Kasumi-1 (cell line): Measurements from ENCODE around the gene ZNF593OS.

Experiments
- DNase-seq, 2 experiments: peaks; one replicate each; lab custom pipeline; 2025; lab: John Stamatoyannopoulos, UW

The ZNF593OS gene

GRCh38 chr1:26171084-26172072 is at the start of gene ZNF593OS:
Gene ZNF593OS, minus strand, starts transcription at chr1:26171832. Its CDS starts 171 bp downstream, at chr1:26171661.
- no peak for DNase-seq

GRCh38 chr1:26221094-26221493 is 49.5 kb upstream of the ZNF593OS start:
- DNase-seq = no peak

DNA sequence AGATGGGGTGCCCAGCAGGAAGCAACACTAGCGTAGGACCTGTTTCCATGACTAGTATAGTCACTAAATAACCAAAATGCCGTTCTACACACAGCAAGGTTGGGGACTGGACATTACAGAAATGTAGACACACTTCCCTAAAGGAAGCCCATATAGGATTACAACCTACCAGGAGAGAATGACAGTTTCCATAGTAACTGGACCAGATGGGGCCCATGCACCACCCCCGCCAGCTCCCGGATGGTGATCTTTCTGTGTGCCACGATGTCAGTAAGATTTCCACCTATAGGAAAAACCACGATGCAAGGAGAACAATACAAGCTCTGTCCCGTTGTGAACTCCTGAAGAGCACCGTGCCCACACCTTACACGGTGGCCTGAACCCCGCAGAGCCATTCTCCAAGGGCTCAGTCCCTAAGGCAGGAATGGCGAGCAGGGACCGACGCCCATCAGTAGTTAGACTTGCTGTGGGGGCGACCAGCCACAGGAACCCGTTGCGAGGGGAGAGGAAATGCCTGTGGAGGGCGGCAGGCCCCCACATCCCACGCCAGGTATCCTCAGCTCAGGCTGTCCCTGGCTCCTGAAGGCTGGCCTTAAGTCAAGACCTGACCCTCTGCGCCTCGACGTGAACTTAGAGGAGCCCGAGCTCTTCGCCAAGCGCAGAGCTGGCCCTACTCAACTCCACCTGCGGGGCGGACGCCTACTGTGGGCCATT is 48.7 kb upstream of the ZNF593OS start:
- no peak for DNase-seq

DNA sequence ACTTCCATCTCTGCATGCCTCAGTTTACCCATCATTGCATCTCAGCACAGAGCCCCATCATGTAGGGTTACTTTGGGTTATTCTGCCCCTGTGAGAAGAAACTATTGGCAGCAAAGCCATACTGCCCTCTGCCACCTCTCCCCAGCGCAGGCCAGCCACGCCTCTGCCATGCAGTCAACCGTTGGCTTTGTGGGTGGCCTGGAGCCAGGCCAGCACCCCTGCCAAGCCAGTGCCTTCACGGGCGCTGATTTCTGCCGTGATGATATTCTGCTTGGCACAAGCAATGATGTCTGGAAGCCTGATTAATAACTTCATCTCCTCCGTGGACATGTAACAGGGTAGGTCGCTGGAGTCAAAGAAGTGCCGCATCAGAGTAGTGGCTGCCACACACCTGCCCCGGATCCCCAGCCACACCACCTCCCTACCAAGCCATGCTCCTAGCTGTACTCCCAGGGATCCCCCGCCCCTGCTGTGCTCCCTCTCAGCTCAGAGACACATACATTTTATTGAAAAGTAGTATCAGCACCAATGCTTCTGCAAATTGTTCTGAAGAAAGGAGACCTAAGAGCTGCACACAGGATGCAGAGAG is 47.4 kb upstream of the ZNF593OS start:
- DNase-seq = no peak

GRCh38 chr1:26215246-26215645 is 43.6 kb upstream of the ZNF593OS start:
- DNase-seq = no peak

GRCh38 chr1:26213335-26213905 is 41.8 kb upstream of the ZNF593OS start:
- no peak for DNase-seq

- DNase-seq = no peak
These were observed 41.1 kb upstream of the ZNF593OS start for GRCh38 chr1:26212726-26213125.

- no peak for DNase-seq
These were observed 38.7 kb upstream of the ZNF593OS start for GRCh38 chr1:26210147-26210870.

- DNase-seq = no peak
These were observed 32.1 kb upstream of the ZNF593OS start for GRCh38 chr1:26203642-26204318.

GRCh38 chr1:26200413-26200812 is 28.8 kb upstream of the ZNF593OS start:
- DNase-seq = no peak

- DNase-seq = no peak
These were observed 26.2 kb upstream of the ZNF593OS start for GRCh38 chr1:26197813-26198212.

DNA sequence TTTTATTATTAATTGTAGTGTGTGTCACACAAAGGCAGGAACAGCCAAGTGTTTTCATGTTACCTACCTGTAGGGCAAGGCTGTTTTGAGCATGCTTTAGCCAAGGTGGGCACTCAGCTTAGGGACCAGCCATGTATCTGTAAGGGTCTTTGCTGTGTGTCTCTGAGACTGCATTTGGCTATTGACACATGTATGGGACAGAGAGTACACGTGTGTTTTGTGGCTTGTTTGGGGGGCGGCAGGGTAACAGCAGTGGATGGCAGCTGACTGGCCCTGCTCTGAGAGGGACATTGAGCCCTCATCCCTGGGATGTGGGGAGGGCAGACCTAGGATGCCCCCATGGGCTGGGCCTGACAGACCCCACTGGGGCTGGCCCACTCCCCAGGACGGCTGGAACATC is 25.7 kb upstream of the ZNF593OS start:
- no peak for DNase-seq

DNA sequence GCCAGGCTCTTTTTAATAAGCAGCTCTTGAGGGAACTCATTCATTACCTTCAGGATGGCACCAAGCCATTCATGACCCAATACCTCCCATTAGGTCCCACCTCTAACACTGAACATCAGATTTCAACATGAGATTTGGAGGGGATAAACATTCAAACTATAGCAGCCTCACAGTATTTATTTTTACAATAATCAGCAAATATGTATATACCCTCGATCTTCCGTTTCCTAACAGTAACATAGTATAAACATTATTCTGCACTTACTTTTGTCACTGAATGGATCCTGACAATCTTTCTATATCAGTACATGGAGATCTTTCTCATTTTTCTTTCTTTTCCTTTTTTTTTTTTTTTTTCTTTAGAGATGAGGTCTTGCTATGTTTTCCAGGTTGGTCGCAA is 24.2 kb upstream of the ZNF593OS start:
- DNase-seq = no peak

DNA sequence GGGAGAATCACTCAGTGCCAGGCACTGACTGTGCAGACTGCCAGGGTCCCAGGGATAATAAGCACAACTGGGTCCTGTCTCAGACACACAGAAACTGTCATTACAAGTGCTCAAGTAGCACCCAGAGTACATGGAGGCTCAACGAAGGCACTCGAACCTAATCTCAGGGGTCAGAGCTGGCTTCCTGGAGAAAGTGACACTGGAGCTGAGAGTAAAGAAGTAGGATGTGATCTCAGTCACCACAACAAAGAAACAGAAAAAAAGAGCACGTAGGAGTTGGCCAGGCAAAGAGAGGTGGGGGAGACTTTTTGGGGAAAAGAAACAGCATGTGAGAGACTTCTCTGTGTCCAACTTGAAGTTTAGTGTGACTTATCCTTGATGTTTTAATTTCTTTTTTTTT is 20.1 kb upstream of the ZNF593OS start:
- DNase-seq = no peak

DNA sequence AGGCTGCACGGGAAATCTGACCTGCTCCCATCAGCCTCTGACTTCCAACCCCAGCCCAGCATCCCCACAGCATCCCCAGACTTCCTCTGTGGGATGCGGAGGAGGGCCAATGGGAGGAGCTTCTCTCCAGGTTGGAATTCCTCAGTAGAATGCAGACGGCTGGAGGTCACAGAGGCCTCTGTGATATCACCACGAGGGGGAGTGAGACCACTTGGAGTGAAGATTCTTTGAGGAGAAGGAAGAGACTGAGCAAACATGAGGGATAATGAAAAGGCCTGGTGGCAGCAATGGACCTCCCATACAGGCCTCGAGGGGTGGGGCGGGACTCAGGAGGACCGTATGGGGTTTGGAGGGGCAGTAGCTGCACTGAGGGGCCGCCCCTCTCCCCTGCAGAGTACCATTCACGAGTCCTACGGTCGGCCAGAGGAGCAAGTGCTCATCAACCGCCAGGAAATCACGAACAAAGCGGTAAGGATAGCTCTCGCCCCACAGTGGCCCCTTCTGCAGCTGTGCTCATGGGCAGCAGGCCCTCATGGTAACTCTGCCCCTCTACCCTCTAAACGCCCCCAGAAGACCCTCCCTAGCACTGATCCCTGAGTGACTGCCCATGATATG is 18.8 kb upstream of the ZNF593OS start, which contains the start of gene CATSPER4:
Gene CATSPER4 (plus strand): TSS at position 230 of the 615 bp plus-strand sequence. CDS start 26 bp downstream, at position 256.
- peak; percentile 28 to 38 for DNase-seq

DNA sequence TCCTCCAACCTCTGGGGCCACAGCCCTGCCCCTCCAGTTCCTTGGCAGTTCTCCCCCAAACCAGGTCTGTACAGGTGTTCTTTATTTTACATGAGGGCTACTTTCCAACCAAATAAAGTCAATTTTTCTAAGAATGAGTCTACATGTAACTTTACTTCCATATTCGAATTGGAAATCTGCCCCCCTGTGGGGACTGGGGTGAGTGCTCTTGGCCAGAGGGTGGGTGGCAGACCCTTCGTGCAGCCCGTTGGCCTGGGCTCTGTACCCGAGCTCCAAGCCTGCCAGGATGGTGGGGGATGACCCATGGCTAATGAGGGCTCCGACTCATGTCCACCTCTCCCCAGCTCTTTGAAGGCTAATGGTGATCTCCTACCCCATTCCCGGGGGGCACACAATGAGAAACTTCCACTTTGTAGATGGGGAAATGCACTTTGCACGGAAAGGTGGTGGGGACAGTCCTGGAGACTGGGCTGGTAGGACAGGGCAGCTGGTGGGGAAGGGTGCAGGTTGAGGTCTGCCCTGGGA is 18.2 kb upstream of the ZNF593OS start:
- no peak for DNase-seq

DNA sequence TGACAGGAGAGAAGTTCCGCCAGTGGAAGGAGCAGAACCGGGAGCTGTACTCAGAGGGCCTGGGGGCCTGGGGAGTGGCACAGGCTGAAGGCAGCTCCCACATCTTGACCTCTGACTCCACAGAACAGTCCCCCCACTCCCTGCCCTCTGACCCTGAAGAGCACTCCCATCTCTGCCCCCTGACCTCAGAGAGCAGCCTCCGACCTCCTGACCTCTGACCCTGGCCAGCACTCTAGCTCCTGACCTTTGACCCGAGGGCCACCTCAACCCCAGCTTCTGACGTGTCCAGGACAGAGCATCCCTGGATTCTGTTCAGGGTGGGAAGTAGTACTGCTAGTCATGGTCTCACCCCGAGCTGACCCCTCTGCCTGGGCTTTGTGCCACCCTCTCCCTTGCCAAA is 17.7 kb upstream of the ZNF593OS start:
- no peak for DNase-seq

GRCh38 chr1:26188477-26188876 is 16.8 kb upstream of the ZNF593OS start:
- no peak for DNase-seq

GRCh38 chr1:26187882-26188281 is 16.2 kb upstream of the ZNF593OS start:
- no peak for DNase-seq

DNA sequence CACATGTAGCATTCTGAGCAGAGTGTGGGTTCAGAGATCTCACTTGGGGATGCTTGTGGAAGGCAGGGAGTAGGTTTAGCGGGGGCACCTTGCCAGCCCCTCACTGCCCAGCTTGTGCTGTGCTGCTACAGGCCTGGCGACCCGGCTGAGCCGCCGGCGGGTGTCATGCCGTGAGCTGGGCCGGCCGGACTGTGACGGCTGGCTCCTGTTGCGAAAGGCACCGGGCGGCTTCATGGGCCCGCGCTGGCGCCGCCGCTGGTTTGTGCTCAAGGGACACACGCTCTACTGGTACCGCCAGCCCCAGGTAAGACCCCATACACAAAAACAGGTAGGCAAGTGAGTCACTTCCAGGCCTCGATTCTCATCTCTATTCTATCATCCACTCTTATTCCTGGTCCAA is 13.3 kb upstream of the ZNF593OS start:
- no peak for DNase-seq
